ENCODE measurements around the gene LRRC3C.
"Not testable (repeated sequence)": the region's sequence is repeated elsewhere in the genome, so short reads cannot be mapped to it uniquely, and the experiment has no call there.

The LRRC3C gene

GRCh38 chr17:39899215-39899614 lies 28.3 kb upstream of the LRRC3C start:
- CTCF ChIA-PET = interaction anchor here (0.6 kb wide), 1 partner anchor 302 kb away, joined by 4 read pairs; no protein-coding TSS in a partner anchor

GRCh38 chr17:39902027-39902426 lies 25.5 kb upstream of the LRRC3C start:
- CTCF ChIA-PET; POLR2A ChIA-PET (ENCODE audit: low non-redundant PET); DNase-seq (ENCODE audit: low spot score); H3K27ac ChIP-seq: not testable (repeated sequence)

More at GRCh38 chr17:39899215-39899614, 28.3 kb upstream of the LRRC3C start:
- TF ChIP-seq CTCF (conservative IDR thresholded peaks at IDR 0.05; ENCODE audit: low read depth) = no peak
- no peak overlapping the region for H3K27ac ChIP-seq
- POLR2A ChIA-PET (ENCODE audit: low non-redundant PET) = no interaction called here
- no peak for DNase-seq (ENCODE audit: low spot score)

GRCh38 chr17:39903158-39903884 lies 24.2 kb upstream of the LRRC3C start:
- POLR2A ChIA-PET (ENCODE audit: low non-redundant PET) = no interaction called here
- DNase-seq (ENCODE audit: low spot score) = no peak
- CTCF ChIA-PET = interaction anchor here (0.6 kb wide), 1 partner anchor 19 kb away, joined by 3 read pairs; no protein-coding TSS in a partner anchor
- no peak overlapping the region for H3K27ac ChIP-seq
- no peak for TF ChIP-seq CTCF (conservative IDR thresholded peaks at IDR 0.05; ENCODE audit: low read depth)

GRCh38 chr17:39904990-39905288 lies 22.6 kb upstream of the LRRC3C start:
- ChIA-PET CTCF (no interaction called here), POLR2A (ENCODE audit: low non-redundant PET) (no interaction called here)
- H3K27ac ChIP-seq = no peak overlapping the region
- TF ChIP-seq CTCF (conservative IDR thresholded peaks at IDR 0.05; ENCODE audit: low read depth) = no peak
- DNase-seq (ENCODE audit: low spot score) = no peak

- ChIA-PET CTCF (interaction anchor here (0.6 to 0.9 kb wide), 2 partner anchors 11 to 931 kb away, joined by 3 read pairs; no protein-coding TSS in a partner anchor), POLR2A (ENCODE audit: low non-redundant PET) (interaction anchor here (0.7 kb wide), 1 partner anchor 15 kb away, joined by 15 read pairs; no protein-coding TSS in a partner anchor)
- TF ChIP-seq CTCF (conservative IDR thresholded peaks at IDR 0.05; ENCODE audit: low read depth) = no peak
- H3K27ac ChIP-seq = no peak overlapping the region
- DNase-seq (ENCODE audit: low spot score) = no peak
Observed at GRCh38 chr17:39908789-39909352, 18.7 kb upstream of the LRRC3C start.

- POLR2A ChIA-PET (ENCODE audit: low non-redundant PET) = no interaction called here
- TF ChIP-seq CTCF (conservative IDR thresholded peaks at IDR 0.05; ENCODE audit: low read depth) = no peak
- no peak for DNase-seq (ENCODE audit: low spot score)
- no peak overlapping the region for H3K27ac ChIP-seq
- CTCF ChIA-PET = interaction anchor here (0.6 kb wide), 1 partner anchor 325 kb away, joined by 4 read pairs; no protein-coding TSS in a partner anchor
Observed at GRCh38 chr17:39913989-39914388, 13.5 kb upstream of the LRRC3C start.

GRCh38 chr17:39915559-39915958 lies 12.0 kb upstream of the LRRC3C start:
- CTCF ChIA-PET = interaction anchor here (1.1 kb wide), 1 partner anchor 10 kb away, joined by 4 read pairs; no protein-coding TSS in a partner anchor
- TF ChIP-seq CTCF (conservative IDR thresholded peaks at IDR 0.05; ENCODE audit: low read depth) = no peak
- POLR2A ChIA-PET (ENCODE audit: low non-redundant PET) = no interaction called here

More at GRCh38 chr17:39915559-39915958, 12.0 kb upstream of the LRRC3C start:
- DNase-seq (ENCODE audit: low spot score) = no peak
- no peak overlapping the region for H3K27ac ChIP-seq
